IMR-90 (cell line): ENCODE results near the gene DUT. TPM values are rescaled to one million over a fixed set of nuclear protein-coding genes. Genes with fewer than 3 reads are reported as not detected.

Experiments used
- ATAC-seq: fragments of 200-7000 bp; cut with Tn5 transposase; 2 replicates; pipeline ENCODE4 v1.9.1; 2020; ENCODE audit warnings: low read depth, mild to moderate bottlenecking, moderate library complexity
- BruUV-seq: library from RNA; stranded (reverse); fragments of 400-500 nt; replicated peaks from 2 replicates; lab custom pipeline; 2021; lab: Mats Ljungman, UMichigan
- CTCF ChIA-PET: fragments of 300-600 bp; formaldehyde crosslinking; extraction: SDS; loops from one replicate; lab custom pipeline; 2021; ENCODE audit warnings: antibody characterized with exemption; lab: Yijun Ruan, JAX
- POLR2A ChIA-PET: fragments of 300-600 bp; sonication (Branson Sonifier 250); formaldehyde crosslinking; loops from one replicate; lab custom pipeline; 2022; ENCODE audit warnings: antibody characterized with exemption; ENCODE audit not compliant: unreplicated experiment; lab: Charles Lee
- DNase-seq: peaks from one replicate; pipeline ENCODE4 v3.0.0; 2013
- H2AFZ ChIP-seq: replicated peaks from 2 replicates; pipeline ENCODE3; 2013; ENCODE audit warnings: low read length, mild to moderate bottlenecking; ENCODE audit not compliant: poor library complexity
- H2AK5ac ChIP-seq: 2 replicates; pipeline ENCODE4 v1.6.1; 2013; ENCODE audit warnings: low read depth, low read length, inconsistent platforms
- H2AK9ac ChIP-seq: replicated peaks from 2 replicates; pipeline ENCODE3; 2013; ENCODE audit warnings: mild to moderate bottlenecking, low read depth, low read length, moderate library complexity; ENCODE audit not compliant: poor library complexity
- H2BK120ac ChIP-seq: 2 replicates; pipeline ENCODE4 v1.6.1; 2013; ENCODE audit warnings: low read depth, low read length, inconsistent platforms
- H2BK15ac ChIP-seq: 3 replicates; pipeline ENCODE4 v1.6.1; 2013; ENCODE audit warnings: low read depth, low read length, inconsistent platforms
- H2BK20ac ChIP-seq: 2 replicates; pipeline ENCODE4 v1.6.1; 2013; ENCODE audit warnings: low read depth, mild to moderate bottlenecking, inconsistent platforms, low read length, moderate library complexity
- H2BK5ac ChIP-seq: 2 replicates; pipeline ENCODE4 v1.6.1; 2013; ENCODE audit warnings: mild to moderate bottlenecking, low read depth, low read length, inconsistent platforms; ENCODE audit not compliant: poor library complexity, severe bottlenecking
- H3K14ac ChIP-seq: replicated peaks from 2 replicates; pipeline ENCODE4 v1.6.1; 2013; ENCODE audit warnings: low read depth, low read length, inconsistent platforms
- H3K18ac ChIP-seq: 2 replicates; pipeline ENCODE4 v1.6.1; 2013; ENCODE audit warnings: low read depth, low read length, control low read depth
- H3K23ac ChIP-seq: 2 replicates; pipeline ENCODE4 v1.6.1; 2013; ENCODE audit warnings: low read depth, low read length, inconsistent platforms
- H3K27ac ChIP-seq: 2 replicates; pipeline ENCODE4 v1.5.1; 2013; ENCODE audit warnings: mild to moderate bottlenecking, control low read depth, low read length; ENCODE audit not compliant: insufficient read depth
- H3K27me3 ChIP-seq: 2 replicates; pipeline ENCODE4 v1.6.1; 2013; ENCODE audit warnings: low read length; ENCODE audit not compliant: control insufficient read depth, insufficient read depth
- H3K36me3 ChIP-seq: 2 replicates; pipeline ENCODE4 v1.6.1; 2013; ENCODE audit warnings: low read length, mixed read lengths; ENCODE audit not compliant: control insufficient read depth, insufficient read depth
- H3K4ac ChIP-seq: 2 replicates; pipeline ENCODE4 v1.6.1; 2013; ENCODE audit warnings: low read depth, low read length, inconsistent platforms
- H3K4me1 ChIP-seq: 2 replicates; pipeline ENCODE4 v1.6.1; 2013; ENCODE audit warnings: low read length, mixed read lengths; ENCODE audit not compliant: control insufficient read depth, insufficient read depth
- H3K4me2 ChIP-seq: 2 replicates; pipeline ENCODE4 v1.6.1; 2013; ENCODE audit warnings: low read depth, mild to moderate bottlenecking, control low read depth, low read length, moderate library complexity
- H3K4me3 ChIP-seq: 2 replicates; pipeline ENCODE4 v1.5.1; 2013; ENCODE audit warnings: low read depth, mild to moderate bottlenecking, control low read depth, low read length, moderate library complexity; ENCODE audit not compliant: insufficient read depth
- H3K56ac ChIP-seq: 2 replicates; pipeline ENCODE4 v1.6.1; 2013; ENCODE audit warnings: low read length, inconsistent platforms; ENCODE audit not compliant: insufficient read depth; ENCODE audit errors: extremely low read depth
- H3K79me1 ChIP-seq, 2 experiments: 2 replicates each; pipeline ENCODE4 v1.6.1; 2013; ENCODE audit warnings: low read length in 2 of 2, inconsistent platforms in 1 of 2, low read depth in 1 of 2
- H3K9ac ChIP-seq: 2 replicates; pipeline ENCODE4 v1.6.1; 2013; ENCODE audit warnings: low read depth, low read length, control low read depth
- H3K9me1 ChIP-seq: 2 replicates; pipeline ENCODE4 v1.6.1; 2013; ENCODE audit warnings: low read length, inconsistent platforms; ENCODE audit not compliant: insufficient read depth
- H3K9me3 ChIP-seq: 2 replicates; pipeline ENCODE4 v1.6.1; 2013; ENCODE audit warnings: low read length; ENCODE audit not compliant: control insufficient read depth, insufficient read depth
- H4K20me1 ChIP-seq: 2 replicates; pipeline ENCODE4 v1.6.1; 2013; ENCODE audit warnings: low read length, inconsistent platforms; ENCODE audit not compliant: insufficient read depth
- H4K5ac ChIP-seq: 2 replicates; pipeline ENCODE4 v1.6.1; 2013; ENCODE audit warnings: mild to moderate bottlenecking, low read depth, low read length, control low read depth
- H4K8ac ChIP-seq, 2 experiments: 2 replicates each; pipeline ENCODE4 v1.6.1; 2013; ENCODE audit warnings: low read depth in 2 of 2, low read length in 2 of 2, control low read depth in 1 of 2, inconsistent platforms in 1 of 2
- H4K91ac ChIP-seq: 2 replicates; pipeline ENCODE4 v1.6.1; 2013; ENCODE audit warnings: low read depth, low read length, inconsistent platforms; ENCODE audit not compliant: insufficient read depth
- CHD1 ChIP-seq: IDR thresholded peaks from 2 replicates; pipeline ENCODE4 v1.6.1; 2012; ENCODE audit warnings: low read depth, low read length, improper control_type of control experiment
- ELK1 ChIP-seq: fragments of 150-350 bp; IDR thresholded peaks from 2 replicates; pipeline ENCODE4 v1.6.1; 2016; ENCODE audit warnings: low read depth, mild to moderate bottlenecking, low read length, moderate library complexity, borderline replicate concordance
- MAFK ChIP-seq: IDR thresholded peaks from 2 replicates; pipeline ENCODE4 v1.6.1; 2012; ENCODE audit warnings: low read depth, low read length, improper control_type of control experiment
- NFE2L2 ChIP-seq: fragments of 150-350 bp; IDR thresholded peaks from 2 replicates; pipeline ENCODE4 v1.6.1; 2016; ENCODE audit warnings: low read depth, mild to moderate bottlenecking, low read length
- RFX5 ChIP-seq: IDR thresholded peaks from 2 replicates; pipeline ENCODE4 v1.8.0; 2012; ENCODE audit warnings: low read depth, mild to moderate bottlenecking, low read length, moderate library complexity
- USF2 ChIP-seq: fragments of 150-350 bp; IDR thresholded peaks from 2 replicates; pipeline ENCODE4 v1.6.1; 2017; ENCODE audit warnings: mild to moderate bottlenecking, antibody characterized with exemption, low read length, low read depth
- WGBS, 2 experiments: methylation state at CpG; one replicate each; pipeline versions ENCODE4 v1.1.5 to v1.1.7; 2013; ENCODE audit warnings: missing lambda C conversion rate in 2 of 2; ENCODE audit not compliant: insufficient read length in 1 of 2; ENCODE audit errors: extremely low coverage in 2 of 2; 5-methylcytosine and 5-hydroxymethylcytosine counted together
- dilution Hi-C: fragments of 300-500 bp; cut with HindIII; formaldehyde crosslinking; loops from one replicate; pipeline ENCODE4 v1.14.3; 2018; ENCODE audit warnings: low sequenced_read_pairs; ENCODE audit not compliant: unreplicated experiment
- in situ Hi-C: fragments of 300-500 bp; cut with MboI; formaldehyde crosslinking; loops from 3 replicates; pipeline ENCODE4 v1.14.3; 2019; ENCODE audit warnings: low sequenced_read_pairs, inconsistent platforms, mixed read lengths
- intact Hi-C: fragments of 100-400 bp; cut with micrococcal nuclease; formaldehyde crosslinking; loops from 2 replicates; pipeline ENCODE4 v1.10.0; 2022
- polyA plus RNA-seq, 3 experiments: library from polyadenylated mRNA; depleted of rRNA; stranded (reverse); fragments of >200 nt; gene quantifications; 2 replicates each; pipeline ENCODE4 v1.2.3, GENCODE V29; 2012; ENCODE audit warnings: low replicate concordance in 1 of 3
- total RNA-seq: library from RNA; depleted of rRNA; stranded (reverse); fragments of >200 nt; gene quantifications from 2 replicates; pipeline ENCODE4 v1.2.3, GENCODE V29; 2012

Gene DUT
- total and polyA plus RNA-seq, 2 of the 4 experiments (the other 2 are of a cell fraction): 18.8 to 36.4 TPM

- CTCF ChIA-PET: no interaction called here
- intact Hi-C loops: no loop called here
- Histone ChIP-seq H3K27me3 (no peaks in the 10 kb centered on the region), H4K8ac (no peak overlapping the region; a peak in 1 of 4 replicates), H2AFZ (no peak overlapping the region), H3K9me3 (no peaks in the 10 kb centered on the region), H3K18ac (no peak overlapping the region), H2BK5ac (no peak overlapping the region), H2BK15ac (no peak overlapping the region), H3K79me1 (no peaks in the 10 kb centered on the region), H3K56ac (no peak overlapping the region), H3K4me1 (peaks cover 7% of the 10 kb centered on the region), H2BK120ac (no peak overlapping the region), H2AK9ac (no peak overlapping the region), H2BK20ac (no peak overlapping the region), H3K4ac (no peak overlapping the region), H2AK5ac (no peak overlapping the region), H3K4me3 (no peak overlapping the region), H3K14ac (no peak overlapping the region), H3K4me2 (no peak overlapping the region), H3K36me3 (no peaks in the 10 kb centered on the region), H3K9ac (no peak overlapping the region), H3K23ac (no peak overlapping the region), H4K20me1 (no peaks in the 10 kb centered on the region), H3K9me1 (no peaks in the 10 kb centered on the region), H4K91ac (no peak overlapping the region), H4K5ac (no peak overlapping the region), H3K27ac (no peak overlapping the region)
- dilution Hi-C loops: no loop called here
- no peak for ATAC-seq
- BruUV-seq: no TSS peak
- no CpG with 5 or more reads among the region's 4 CpGs for WGBS, 2 experiments
- TF ChIP-seq NFE2L2: no peak
- TF ChIP-seq USF2: no peak
- TF ChIP-seq ELK1: no peak
- no peak for TF ChIP-seq MAFK
- TF ChIP-seq CHD1: no peak
- TF ChIP-seq RFX5: no peak
- in situ Hi-C loops: no loop called here
- DNase-seq: no peak
- POLR2A ChIA-PET: no interaction called here
These were observed 49.0 kb downstream of the DUT start for GRCh38 chr15:48380198-48380597.
